Anterior cingulate cortex (tissue), 58 donors: ENCODE data around the gene SRF.

ENCODE experiments used
- DNase-seq, 58 donors: peaks; one replicate each; lab custom pipeline; 2025; lab: John Stamatoyannopoulos, UW

SRF gene

DNA sequence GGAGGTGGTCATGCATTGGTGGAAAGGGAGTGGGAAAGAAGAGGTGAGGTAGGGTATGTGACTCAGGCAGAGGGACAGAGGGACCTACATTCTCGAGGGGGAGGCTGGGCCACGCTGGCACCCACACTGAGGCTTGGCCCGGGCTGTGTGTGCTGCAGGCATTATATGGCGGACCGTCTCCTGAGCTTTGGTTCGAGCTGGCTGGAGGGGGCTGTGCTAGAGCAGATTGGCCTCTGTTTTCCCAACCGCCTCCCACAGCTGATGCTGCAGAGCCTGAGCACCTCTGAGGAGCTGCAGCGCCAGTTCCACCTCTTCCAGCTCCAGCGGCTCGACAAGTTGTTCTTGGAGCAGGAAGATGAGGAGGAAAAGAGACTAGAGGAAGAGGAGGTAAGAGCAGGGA, 34.8 kb downstream of the SRF start:
- DNase-seq = no peak

- DNase-seq = no peak
Measured at GRCh38 chr6:43207286-43207685, 36.2 kb downstream of the SRF start.

DNA sequence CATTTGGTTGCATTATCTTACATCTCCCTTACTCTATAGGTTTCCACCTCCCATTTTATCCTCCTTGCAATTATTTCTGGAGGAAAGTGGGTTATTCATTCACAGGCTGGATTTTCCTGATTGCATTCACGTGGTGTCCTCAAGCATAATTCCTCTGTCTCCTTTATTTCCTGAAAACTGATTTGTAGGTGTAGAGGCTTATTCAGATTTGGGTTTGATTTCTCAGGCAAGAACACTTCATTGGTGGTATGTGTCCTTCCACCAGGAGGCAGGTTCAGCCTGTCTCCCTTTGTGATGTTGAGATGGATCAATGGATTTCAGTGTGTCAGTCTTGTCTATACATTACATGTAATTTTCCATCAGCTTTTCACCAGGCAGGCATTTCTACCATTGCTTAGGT, 40.9 kb downstream of the SRF start:
- no peak for DNase-seq

DNA sequence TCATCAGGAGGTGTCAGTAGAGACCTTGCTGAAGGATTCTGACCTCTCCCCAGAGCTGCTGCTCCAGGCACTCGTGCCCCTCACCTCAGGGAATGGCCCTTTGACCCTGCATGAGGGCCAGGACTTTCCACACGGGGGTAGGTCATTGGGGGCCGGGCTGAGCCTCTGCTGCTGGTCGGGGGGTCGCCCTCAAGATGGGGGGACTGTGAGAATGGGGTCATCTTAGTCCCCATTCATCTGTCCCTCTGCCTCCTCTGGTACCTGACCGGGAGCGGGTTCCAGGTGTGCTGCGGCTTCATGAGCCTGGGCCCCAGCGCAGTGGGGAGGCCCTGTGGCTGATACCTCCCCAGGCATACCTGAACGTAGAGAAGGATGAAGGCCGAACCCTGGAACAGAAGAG, 42.4 kb downstream of the SRF start:
- DNase-seq = no peak

DNA sequence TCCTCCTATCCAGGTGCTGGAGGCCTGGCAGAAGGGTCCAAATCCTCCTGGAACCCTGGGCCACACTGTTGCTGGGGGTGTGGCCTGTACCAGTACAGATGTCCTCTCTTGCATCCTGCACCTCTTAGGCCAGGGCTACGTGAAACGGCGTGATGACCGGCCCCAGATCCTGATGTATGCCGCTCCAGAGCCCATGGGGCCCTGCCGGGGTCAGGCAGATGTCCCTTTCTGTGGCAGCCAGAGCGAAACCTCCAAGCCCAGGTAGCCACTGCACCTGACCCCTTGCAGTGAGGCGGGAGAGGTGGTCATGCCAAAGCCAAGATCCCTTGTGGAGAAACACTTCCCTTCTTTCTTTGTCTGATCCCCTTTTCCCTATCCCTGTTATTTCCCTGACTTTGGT, 44.0 kb downstream of the SRF start:
- DNase-seq = no peak

DNA sequence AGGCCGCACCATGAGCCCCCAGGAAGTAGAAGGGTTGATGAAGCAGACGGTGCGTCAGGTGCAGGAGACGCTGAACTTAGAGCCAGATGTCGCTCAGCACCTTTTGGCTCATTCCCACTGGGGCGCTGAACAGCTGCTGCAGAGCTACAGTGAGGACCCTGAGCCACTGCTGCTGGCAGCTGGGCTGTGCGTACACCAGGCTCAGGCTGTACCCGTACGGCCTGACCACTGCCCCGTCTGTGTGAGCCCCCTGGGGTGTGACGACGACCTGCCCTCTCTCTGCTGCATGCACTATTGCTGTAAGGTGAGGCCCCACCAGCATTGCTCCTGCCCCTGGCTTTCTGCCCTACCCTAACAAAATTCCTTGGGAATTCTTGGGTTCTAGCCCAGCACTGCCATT, 45.1 kb downstream of the SRF start:
- no peak for DNase-seq

DNA sequence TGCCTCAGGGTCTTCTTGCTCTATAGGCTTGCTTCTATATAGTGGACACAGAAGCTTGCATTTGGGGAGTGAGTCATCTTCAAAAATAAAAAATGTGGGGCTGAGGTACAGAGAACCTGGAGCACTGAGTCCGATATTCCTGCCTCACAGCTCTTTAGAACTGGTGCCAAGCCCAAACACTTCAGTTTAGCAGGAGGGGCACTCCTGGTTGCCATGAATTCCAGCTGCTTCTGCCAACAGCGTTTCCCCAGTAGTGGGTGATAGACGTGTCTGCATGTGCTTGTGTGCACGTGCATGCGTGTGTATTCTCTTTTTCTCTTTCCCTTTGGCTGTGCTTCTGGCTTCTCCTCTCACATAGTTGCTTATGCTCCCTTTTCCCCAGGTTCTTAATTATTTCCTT, 46.3 kb downstream of the SRF start:
- no peak for DNase-seq

- DNase-seq = peak in 2 of 58 donors; percentile 11 to 13
Measured at GRCh38 chr6:43219119-43219518, 48.0 kb downstream of the SRF start.

- no peak for DNase-seq
Measured at GRCh38 chr6:43219814-43220213, 48.7 kb downstream of the SRF start.

GRCh38 chr6:43220439-43220951, 49.4 kb downstream of the SRF start:
- DNase-seq = no peak

DNA sequence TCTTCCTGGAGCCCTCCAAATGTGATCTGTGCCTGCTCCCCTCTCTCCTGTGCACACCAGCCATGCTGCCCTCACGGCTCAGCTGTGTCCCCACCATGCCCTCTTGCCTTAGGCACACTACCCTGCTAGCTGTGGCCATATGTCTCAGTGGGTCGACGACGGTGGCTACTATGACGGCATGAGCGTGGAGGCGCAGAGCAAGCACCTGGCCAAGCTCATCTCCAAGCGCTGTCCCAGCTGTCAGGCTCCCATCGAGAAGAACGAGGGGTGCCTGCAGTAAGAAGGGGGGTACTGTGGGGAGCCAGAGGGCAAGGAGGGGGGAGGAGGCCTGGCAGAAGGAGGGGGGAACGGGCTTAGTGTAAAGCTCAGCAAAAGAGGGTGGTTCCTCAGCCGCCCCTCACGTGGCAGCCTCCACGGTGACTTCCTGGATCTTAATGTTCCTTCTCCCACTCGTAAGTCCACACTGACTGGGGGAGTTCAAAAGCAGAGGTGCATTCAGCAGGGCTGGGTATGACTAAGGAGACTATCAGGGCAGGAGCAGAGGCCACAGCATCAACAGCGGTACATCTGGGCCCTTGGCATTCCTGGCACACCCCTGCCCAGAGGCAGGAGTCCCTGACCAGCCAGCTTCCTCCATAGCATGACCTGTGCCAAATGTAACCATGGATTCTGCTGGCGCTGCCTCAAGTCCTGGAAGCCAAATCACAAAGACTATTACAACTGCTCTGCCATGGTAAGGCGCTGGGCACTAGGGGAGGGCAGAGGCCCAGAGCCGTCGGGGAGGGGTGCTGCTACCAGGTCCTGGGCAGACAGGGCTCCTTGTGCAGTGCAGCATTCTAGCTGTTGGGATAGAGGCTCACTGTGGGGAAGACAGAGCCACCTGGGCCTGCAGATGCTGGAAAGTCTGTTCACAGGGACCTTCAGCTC, 50.2 kb downstream of the SRF start:
- peak in 30 of 58 donors; percentile 6 to 67 (median 34) for DNase-seq

GRCh38 chr6:43222418-43223059, 51.5 kb downstream of the SRF start:
- no peak for DNase-seq

GRCh38 chr6:43223175-43223574, 52.1 kb downstream of the SRF start:
- DNase-seq = no peak

- no peak for DNase-seq
Measured at GRCh38 chr6:43226192-43226851, 55.3 kb downstream of the SRF start.

GRCh38 chr6:43228951-43229802, 58.1 kb downstream of the SRF start, which contains the start of gene DNPH1:
Gene DNPH1 (minus strand): TSS chr6:43229481. CDS start chr6:43229456, 25 bp downstream.
- DNase-seq = peak in 54 of 58 donors; percentile 23 to 81 (median 64)

DNA sequence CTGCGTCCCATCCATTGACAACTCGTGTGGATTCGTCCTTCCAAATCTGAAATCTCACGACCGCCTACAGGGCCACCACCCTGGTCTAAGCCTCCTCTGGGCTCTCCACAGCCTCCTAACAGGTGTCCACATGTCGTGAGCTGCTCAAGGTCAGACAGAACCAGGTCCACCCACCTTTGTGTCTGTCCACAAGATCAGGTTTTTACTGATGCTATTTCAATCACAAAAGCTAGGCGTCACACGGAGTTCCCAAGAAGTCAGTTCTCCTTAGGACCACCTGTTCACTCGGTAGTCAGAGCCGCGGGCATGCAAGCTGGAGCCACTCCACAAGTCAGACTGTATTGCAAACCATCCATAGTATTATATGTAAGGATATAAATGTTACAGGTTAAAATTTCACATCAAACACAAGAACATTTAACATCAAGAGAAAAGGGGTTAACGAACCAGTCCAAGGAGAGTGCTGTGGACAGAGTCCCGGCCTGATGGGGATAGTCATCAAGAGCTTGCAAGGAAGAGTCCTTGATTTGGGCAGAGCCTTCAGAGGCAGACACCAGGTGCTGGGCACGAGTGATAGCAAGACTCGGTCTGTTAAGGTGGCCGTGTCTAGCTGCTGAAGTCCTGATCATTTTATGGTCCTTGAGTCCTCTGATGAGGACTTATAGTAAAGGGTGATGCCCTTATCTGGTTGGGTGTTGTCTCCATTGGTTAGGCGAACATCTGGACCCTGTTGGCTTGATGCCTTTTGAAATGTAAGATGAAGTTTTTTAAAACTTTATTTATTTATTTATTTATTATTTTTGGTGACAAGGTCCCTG, 58.9 kb downstream of the SRF start:
- no peak for DNase-seq

DNA sequence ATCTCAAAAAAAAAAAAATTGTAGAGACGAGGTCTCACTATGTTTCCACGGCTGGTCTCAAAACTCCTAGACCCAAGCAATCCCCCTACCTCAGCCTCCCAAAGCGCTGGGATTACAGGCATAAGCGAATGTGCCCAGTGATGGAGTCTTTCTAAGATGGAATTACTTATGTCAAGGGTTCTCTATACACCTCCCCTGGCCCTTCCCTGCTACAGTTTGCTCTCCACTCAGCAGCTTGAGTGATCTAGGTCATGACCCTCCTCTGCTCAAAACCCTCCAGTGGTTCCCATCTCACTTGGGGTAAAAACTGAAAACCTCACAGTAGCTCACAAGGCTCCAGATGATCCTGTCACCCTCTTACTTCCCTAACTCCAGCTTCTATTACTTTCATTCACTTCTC, 60.0 kb downstream of the SRF start:
- DNase-seq = no peak
